Measurements from ENCODE around the gene TBC1D9.

TBC1D9 gene

GRCh38 chr4:140630246-140630645 lies 125.9 kb downstream of the TBC1D9 start:
- no peak overlapping the region for H3K9ac ChIP-seq (ENCODE audit: low read length)
- H3K36me3 ChIP-seq (ENCODE audit: control insufficient read depth, insufficient read depth, low read length): no peaks in the 10 kb centered on the region
- no peaks in the 10 kb centered on the region for H3K27me3 ChIP-seq (ENCODE audit: control insufficient read depth, insufficient read depth, low read length)
- H3K4me3 ChIP-seq (ENCODE audit: low read length): no peak overlapping the region
- H3K4me1 ChIP-seq (ENCODE audit: control insufficient read depth, insufficient read depth, low read length): no peaks in the 10 kb centered on the region
- no peak overlapping the region for H3K27ac ChIP-seq (ENCODE audit: low read depth, low read length)

GRCh38 chr4:140628016-140628415 lies 128.2 kb downstream of the TBC1D9 start:
- Histone ChIP-seq H3K27ac (ENCODE audit: low read depth, low read length) (no peak overlapping the region), H3K9ac (ENCODE audit: low read length) (no peak overlapping the region), H3K4me1 (ENCODE audit: control insufficient read depth, insufficient read depth, low read length) (no peaks in the 10 kb centered on the region), H3K36me3 (ENCODE audit: control insufficient read depth, insufficient read depth, low read length) (no peaks in the 10 kb centered on the region), H3K4me3 (ENCODE audit: low read length) (no peak overlapping the region), H3K27me3 (ENCODE audit: control insufficient read depth, insufficient read depth, low read length) (no peaks in the 10 kb centered on the region)

GRCh38 chr4:140626661-140627376 lies 129.4 kb downstream of the TBC1D9 start:
- H3K36me3 ChIP-seq (ENCODE audit: control insufficient read depth, insufficient read depth, low read length): no peaks in the 10 kb centered on the region
- no peaks in the 10 kb centered on the region for H3K27me3 ChIP-seq (ENCODE audit: control insufficient read depth, insufficient read depth, low read length)
- no peak overlapping the region for H3K27ac ChIP-seq (ENCODE audit: low read depth, low read length)
- H3K4me1 ChIP-seq (ENCODE audit: control insufficient read depth, insufficient read depth, low read length): no peaks in the 10 kb centered on the region
- no peak overlapping the region for H3K4me3 ChIP-seq (ENCODE audit: low read length)
- H3K9ac ChIP-seq (ENCODE audit: low read length): no peak overlapping the region

- no peaks in the 10 kb centered on the region for H3K27me3 ChIP-seq (ENCODE audit: control insufficient read depth, insufficient read depth, low read length)
- no peaks in the 10 kb centered on the region for H3K36me3 ChIP-seq (ENCODE audit: control insufficient read depth, insufficient read depth, low read length)
- no peak overlapping the region for H3K9ac ChIP-seq (ENCODE audit: low read length)
Measured at GRCh38 chr4:140622333-140622958, 133.7 kb downstream of the TBC1D9 start.

GRCh38 chr4:140621161-140621560 lies 135.0 kb downstream of the TBC1D9 start:
- Histone ChIP-seq H3K27me3 (ENCODE audit: control insufficient read depth, insufficient read depth, low read length) (no peaks in the 10 kb centered on the region), H3K27ac (ENCODE audit: low read depth, low read length) (no peak overlapping the region), H3K4me3 (ENCODE audit: low read length) (no peak overlapping the region), H3K9ac (ENCODE audit: low read length) (no peak overlapping the region), H3K36me3 (ENCODE audit: control insufficient read depth, insufficient read depth, low read length) (no peaks in the 10 kb centered on the region), H3K4me1 (ENCODE audit: control insufficient read depth, insufficient read depth, low read length) (no peaks in the 10 kb centered on the region)

More at GRCh38 chr4:140622333-140622958, 133.7 kb downstream of the TBC1D9 start:
- H3K4me3 ChIP-seq (ENCODE audit: low read length): no peak overlapping the region
- no peaks in the 10 kb centered on the region for H3K4me1 ChIP-seq (ENCODE audit: control insufficient read depth, insufficient read depth, low read length)
- no peak overlapping the region for H3K27ac ChIP-seq (ENCODE audit: low read depth, low read length)

- Histone ChIP-seq H3K36me3 (ENCODE audit: control insufficient read depth, insufficient read depth, low read length) (no peaks in the 10 kb centered on the region), H3K4me1 (ENCODE audit: control insufficient read depth, insufficient read depth, low read length) (no peaks in the 10 kb centered on the region), H3K9ac (ENCODE audit: low read length) (no peak overlapping the region), H3K4me3 (ENCODE audit: low read length) (no peak overlapping the region), H3K27me3 (ENCODE audit: control insufficient read depth, insufficient read depth, low read length) (no peaks in the 10 kb centered on the region), H3K27ac (ENCODE audit: low read depth, low read length) (no peak overlapping the region)
Measured at GRCh38 chr4:140617499-140618248, 138.5 kb downstream of the TBC1D9 start.

GRCh38 chr4:140615451-140615850 lies 140.7 kb downstream of the TBC1D9 start:
- no peaks in the 10 kb centered on the region for H3K36me3 ChIP-seq (ENCODE audit: control insufficient read depth, insufficient read depth, low read length)
- no peak overlapping the region for H3K4me3 ChIP-seq (ENCODE audit: low read length)
- no peaks in the 10 kb centered on the region for H3K27me3 ChIP-seq (ENCODE audit: control insufficient read depth, insufficient read depth, low read length)
- H3K9ac ChIP-seq (ENCODE audit: low read length): no peak overlapping the region
- no peak overlapping the region for H3K27ac ChIP-seq (ENCODE audit: low read depth, low read length)
- H3K4me1 ChIP-seq (ENCODE audit: control insufficient read depth, insufficient read depth, low read length): no peaks in the 10 kb centered on the region

- H3K4me1 ChIP-seq (ENCODE audit: control insufficient read depth, insufficient read depth, low read length): no peaks in the 10 kb centered on the region
- H3K27me3 ChIP-seq (ENCODE audit: control insufficient read depth, insufficient read depth, low read length): no peaks in the 10 kb centered on the region
- no peak overlapping the region for H3K9ac ChIP-seq (ENCODE audit: low read length)
- H3K27ac ChIP-seq (ENCODE audit: low read depth, low read length): no peak overlapping the region
- no peaks in the 10 kb centered on the region for H3K36me3 ChIP-seq (ENCODE audit: control insufficient read depth, insufficient read depth, low read length)
- no peak overlapping the region for H3K4me3 ChIP-seq (ENCODE audit: low read length)
Measured at GRCh38 chr4:140612357-140612756, 143.8 kb downstream of the TBC1D9 start.

GRCh38 chr4:140611854-140612253 lies 144.3 kb downstream of the TBC1D9 start:
- Histone ChIP-seq H3K4me1 (ENCODE audit: control insufficient read depth, insufficient read depth, low read length) (no peaks in the 10 kb centered on the region), H3K27ac (ENCODE audit: low read depth, low read length) (no peak overlapping the region), H3K36me3 (ENCODE audit: control insufficient read depth, insufficient read depth, low read length) (no peaks in the 10 kb centered on the region), H3K9ac (ENCODE audit: low read length) (no peak overlapping the region), H3K27me3 (ENCODE audit: control insufficient read depth, insufficient read depth, low read length) (no peaks in the 10 kb centered on the region), H3K4me3 (ENCODE audit: low read length) (no peak overlapping the region)

GRCh38 chr4:140609548-140610425 lies 146.4 kb downstream of the TBC1D9 start:
- Histone ChIP-seq H3K9ac (ENCODE audit: low read length) (no peak overlapping the region), H3K27me3 (ENCODE audit: control insufficient read depth, insufficient read depth, low read length) (no peaks in the 10 kb centered on the region), H3K36me3 (ENCODE audit: control insufficient read depth, insufficient read depth, low read length) (no peaks in the 10 kb centered on the region), H3K27ac (ENCODE audit: low read depth, low read length) (no peak overlapping the region), H3K4me1 (ENCODE audit: control insufficient read depth, insufficient read depth, low read length) (no peaks in the 10 kb centered on the region), H3K4me3 (ENCODE audit: low read length) (no peak overlapping the region)

GRCh38 chr4:140607852-140608251 lies 148.3 kb downstream of the TBC1D9 start:
- Histone ChIP-seq H3K36me3 (ENCODE audit: control insufficient read depth, insufficient read depth, low read length) (no peaks in the 10 kb centered on the region), H3K4me3 (ENCODE audit: low read length) (no peak overlapping the region), H3K4me1 (ENCODE audit: control insufficient read depth, insufficient read depth, low read length) (no peaks in the 10 kb centered on the region), H3K27me3 (ENCODE audit: control insufficient read depth, insufficient read depth, low read length) (no peaks in the 10 kb centered on the region), H3K9ac (ENCODE audit: low read length) (no peak overlapping the region), H3K27ac (ENCODE audit: low read depth, low read length) (no peak overlapping the region)

GRCh38 chr4:140604544-140604943 lies 151.6 kb downstream of the TBC1D9 start:
- Histone ChIP-seq H3K9ac (ENCODE audit: low read length) (no peak overlapping the region), H3K4me3 (ENCODE audit: low read length) (no peak overlapping the region), H3K4me1 (ENCODE audit: control insufficient read depth, insufficient read depth, low read length) (no peaks in the 10 kb centered on the region), H3K27me3 (ENCODE audit: control insufficient read depth, insufficient read depth, low read length) (no peaks in the 10 kb centered on the region), H3K36me3 (ENCODE audit: control insufficient read depth, insufficient read depth, low read length) (no peaks in the 10 kb centered on the region), H3K27ac (ENCODE audit: low read depth, low read length) (no peak overlapping the region)

Measured in rectal smooth muscle tissue (tissue), 1 donor.